HG02938 (cell line): Measurements from ENCODE around the gene CBX4.

Source experiments
- ATAC-seq: cut with Tn5 transposase; IDR thresholded peaks from one replicate; pipeline ENCODE4 v1.9.1; 2021; ENCODE audit warnings: mild to moderate bottlenecking, moderate library complexity; ENCODE audit not compliant: unreplicated experiment

Gene CBX4

DNA sequence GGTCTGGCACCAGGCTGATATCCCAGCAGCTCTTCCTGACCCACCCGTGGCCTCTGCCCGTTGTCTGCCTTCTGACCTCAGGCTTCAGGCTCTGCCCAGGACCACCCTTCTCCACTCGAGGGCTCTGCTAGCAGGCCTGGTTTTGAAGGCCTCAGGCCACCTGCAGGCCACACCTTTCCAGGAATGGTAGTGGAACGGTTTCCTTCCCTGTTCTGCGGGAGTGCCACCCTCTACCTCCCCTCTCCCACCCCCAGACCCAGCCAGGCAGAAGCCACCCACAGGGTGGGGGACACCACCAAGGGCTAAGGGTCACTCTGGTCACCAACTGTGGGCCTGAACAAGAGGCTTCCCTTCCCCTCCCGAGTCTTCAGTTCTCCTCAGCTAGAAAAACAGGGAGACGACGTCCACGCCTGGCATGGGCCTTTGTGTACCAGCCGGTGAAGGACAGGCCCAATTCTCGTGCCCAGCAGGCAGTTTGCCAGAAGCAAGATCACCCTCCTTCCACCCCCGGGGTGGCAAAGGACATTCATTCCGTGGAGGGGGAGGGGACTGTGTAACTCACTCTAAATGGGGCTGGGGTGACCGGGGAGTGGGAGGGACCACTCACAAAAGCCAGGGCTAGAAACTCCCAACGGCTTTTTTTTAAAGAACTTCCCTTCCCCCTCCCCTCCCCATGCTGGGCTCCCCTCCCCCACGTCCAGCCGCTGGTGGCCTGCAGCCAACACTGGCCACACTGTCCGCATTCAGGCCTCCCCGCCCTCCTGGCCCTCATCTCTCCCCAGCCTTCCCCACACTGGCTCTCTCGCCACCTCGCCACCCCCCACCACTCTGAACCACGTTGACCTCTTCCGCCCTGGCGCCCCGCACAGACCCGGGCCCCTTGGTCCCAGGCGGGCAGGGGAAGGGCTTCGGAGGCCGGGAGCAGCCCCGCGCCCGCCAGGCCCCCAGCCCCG is 7.7 kb downstream of the CBX4 start:
- no peak for ATAC-seq

DNA sequence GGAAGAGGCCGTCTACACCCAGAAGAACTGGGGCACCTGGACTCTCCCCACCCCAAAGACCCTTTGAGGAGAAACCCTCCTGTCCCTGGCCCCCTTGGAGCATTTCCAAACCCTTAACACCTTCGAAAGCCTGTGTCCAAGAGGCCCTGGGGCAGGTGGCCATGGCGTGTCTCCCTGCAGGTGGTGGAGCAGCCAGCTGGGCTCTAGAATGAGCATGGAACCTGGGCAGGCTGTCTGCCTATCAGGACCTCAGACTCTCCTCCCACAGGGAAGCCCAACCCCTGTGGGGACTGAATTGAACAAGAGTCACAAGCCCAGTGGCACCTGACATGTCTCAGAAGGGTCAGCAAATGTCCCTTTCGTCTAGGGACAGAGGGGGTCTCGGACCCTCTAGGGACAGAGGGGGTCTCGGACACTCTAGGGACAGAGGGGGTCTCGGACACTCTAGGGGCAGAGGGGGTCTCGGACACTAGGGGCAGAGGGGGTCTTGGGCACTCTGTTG is 8.4 kb downstream of the CBX4 start:
- no peak for ATAC-seq

DNA sequence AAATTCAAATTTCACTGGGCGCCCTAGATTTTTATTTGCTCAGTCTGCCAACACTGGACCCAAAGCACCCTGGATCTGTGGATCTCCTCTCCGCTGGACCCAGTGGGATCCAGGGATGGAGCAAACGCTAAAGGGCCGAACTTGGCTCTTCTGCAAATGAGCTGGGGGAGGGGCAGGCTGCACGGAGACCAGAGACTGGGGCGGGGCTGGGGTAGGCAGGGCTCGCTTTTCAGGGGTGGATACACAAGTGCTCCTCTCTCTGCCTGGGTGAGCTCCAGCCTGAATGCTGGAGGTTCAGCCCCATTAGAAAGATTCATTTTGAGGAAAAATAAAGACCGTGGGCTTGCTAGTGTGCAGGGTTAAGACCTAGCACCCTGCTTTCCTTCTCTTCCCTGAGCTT is 8.9 kb downstream of the CBX4 start:
- ATAC-seq: no peak

DNA sequence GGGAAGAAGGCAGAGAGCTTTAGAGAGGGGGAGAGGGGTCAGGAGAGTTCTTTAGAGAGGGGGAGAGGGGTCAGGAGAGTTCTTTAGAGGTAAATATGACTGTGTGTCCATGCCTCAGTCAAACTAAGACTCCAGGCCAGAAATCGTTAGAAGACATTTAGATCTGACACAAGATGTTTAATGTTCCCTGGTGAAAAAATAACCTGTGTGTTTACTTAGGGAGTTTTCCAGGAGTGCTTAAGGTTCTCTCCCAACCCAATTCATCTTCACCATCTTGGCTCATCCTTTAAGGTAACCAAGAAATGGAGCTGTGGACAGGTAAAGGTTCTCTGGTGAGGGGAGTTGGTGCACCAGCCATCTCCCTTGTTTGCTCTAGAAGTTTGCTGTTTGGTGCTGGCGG is 9.8 kb downstream of the CBX4 start:
- ATAC-seq: no peak

DNA sequence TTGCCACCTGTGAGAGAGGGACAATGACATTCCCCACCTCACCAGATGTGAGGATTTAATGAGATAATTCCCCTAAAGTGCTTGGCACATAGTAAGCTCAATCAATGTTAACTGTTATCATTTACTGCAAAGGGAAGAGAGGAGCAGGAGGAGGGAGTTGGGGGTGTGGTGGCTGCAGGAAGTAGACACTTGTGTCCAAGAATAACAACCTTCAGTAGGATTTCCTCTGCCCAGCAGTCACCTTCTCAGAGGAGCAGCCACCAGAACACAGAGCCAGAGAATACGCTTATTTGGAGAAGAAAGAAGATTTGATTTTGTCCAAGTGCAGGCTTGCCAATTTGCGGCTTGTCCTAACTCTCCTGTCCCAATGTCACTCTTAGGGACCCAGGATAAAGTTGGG is 10.2 kb downstream of the CBX4 start:
- ATAC-seq: no peak

DNA sequence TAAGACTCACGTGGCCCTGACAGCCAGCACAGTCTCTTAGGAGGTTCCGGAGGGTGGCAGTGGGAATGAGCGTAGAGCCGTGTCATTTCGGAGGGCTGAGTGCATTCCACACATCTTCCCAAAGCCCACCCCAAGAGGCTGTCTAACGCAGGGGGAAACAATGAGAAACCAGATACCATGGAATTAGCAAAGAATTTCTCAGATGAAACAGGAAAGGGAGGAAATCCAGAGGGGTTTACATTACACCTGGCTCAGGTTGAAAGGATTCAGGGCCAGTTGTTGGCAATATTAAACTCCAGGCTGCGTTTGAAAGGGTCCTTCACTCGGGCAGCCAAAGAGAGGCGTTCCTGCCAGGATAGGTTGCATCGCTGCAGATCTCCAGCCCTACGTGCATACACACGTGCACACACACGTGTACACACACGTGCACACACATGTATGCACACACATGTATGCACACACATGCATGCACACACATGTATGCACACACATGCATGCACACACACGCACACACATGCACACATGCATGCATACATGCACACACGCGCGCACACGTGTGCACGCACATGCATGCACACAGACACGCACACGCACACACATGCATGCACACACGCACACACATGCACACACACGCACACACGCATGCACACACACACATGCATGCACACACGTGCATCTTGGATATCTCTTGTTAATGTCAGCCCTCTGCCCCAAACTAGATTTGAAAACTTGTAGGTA is 12.2 kb downstream of the CBX4 start:
- ATAC-seq: no peak

DNA sequence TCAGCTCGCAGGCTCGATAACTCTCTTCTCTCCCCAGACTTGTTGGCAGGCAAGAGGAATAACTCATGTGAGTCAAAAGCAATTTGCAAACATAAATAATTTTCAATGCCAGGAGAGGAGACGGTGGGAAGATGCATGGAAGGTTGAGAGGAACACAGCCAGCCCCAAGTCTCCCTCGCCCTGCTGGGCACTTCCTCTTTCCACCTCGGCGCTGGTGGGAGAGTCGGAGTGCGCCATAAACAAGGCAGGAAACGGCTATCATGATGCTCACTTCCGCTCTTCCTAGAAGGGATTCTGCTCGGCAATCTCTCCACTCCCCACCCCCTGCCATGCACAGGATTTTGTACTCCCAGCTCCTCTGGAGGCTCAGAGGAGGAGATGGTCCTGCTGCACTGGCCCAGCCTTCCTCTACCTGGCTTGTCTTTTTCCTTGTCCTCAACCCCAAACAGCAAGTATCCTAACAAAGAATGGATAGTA is 13.0 kb downstream of the CBX4 start:
- ATAC-seq: no peak

DNA sequence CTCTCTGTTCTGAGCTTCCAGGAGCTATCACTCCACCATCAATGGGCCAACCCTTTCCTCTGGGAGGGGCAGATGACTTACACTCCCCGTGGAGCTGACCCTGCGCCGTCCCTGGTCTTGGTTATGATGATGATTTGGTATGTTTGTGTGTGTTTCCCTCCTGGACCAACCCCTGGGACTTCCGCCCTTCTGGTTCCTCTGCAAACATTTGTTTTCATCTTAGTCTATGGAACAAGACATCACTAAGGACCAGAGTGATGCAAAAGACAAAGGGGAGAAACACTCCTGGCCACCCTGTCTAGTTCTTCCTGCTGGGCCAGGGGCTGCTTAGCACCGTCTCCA is 13.7 kb downstream of the CBX4 start:
- no peak for ATAC-seq

DNA sequence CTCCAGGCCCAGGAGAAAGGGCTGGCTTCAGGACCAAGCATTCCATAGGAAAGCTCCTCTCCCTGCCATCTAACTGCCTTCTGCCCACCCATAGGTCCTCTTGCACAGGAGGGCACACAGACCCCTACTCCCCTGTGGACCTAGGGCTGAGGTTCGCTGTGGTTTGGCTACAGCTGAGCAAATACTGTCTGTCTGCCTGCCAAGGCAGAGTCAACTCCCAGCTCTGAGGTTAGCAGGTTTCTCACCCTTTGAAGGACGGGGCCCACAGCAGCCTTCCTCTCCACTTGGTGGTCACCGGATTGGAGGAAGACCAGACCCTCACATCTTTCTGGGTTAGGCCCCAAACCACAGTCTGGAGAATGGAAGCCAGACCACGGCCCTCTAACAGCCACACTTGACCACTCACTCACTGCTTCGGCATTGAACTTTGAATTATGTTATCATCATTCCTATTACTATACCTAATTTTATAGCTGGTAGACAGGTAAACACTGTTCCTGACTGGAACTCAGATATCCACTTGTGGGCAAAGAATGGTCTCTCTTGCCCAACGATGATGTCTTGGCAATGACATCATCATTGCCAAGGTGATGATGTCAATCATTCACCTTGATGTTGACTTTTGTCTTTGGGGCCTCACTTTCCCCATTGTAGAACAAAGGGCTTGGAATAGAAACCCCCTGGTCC is 14.2 kb downstream of the CBX4 start:
- no peak for ATAC-seq

DNA sequence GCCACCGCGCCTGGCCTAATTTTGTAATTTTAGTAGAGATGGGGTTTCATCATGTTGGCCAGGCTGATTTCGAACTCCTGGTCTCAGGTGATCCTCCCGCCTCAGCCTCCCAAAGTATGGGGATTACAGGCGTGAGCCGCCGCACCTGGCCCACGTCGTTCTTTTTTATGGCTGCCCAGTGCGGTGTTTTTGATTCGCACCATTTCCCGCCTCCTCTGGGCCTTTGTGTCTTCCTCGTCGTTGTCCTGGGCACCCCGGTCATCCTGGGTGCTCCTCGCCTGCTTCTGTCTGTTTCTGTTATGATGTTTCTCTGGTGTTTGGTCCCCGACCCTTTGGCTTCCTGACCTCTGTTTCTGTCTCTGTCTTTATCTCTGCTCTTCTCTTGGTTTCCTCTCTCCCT is 15.0 kb downstream of the CBX4 start:
- no peak for ATAC-seq

DNA sequence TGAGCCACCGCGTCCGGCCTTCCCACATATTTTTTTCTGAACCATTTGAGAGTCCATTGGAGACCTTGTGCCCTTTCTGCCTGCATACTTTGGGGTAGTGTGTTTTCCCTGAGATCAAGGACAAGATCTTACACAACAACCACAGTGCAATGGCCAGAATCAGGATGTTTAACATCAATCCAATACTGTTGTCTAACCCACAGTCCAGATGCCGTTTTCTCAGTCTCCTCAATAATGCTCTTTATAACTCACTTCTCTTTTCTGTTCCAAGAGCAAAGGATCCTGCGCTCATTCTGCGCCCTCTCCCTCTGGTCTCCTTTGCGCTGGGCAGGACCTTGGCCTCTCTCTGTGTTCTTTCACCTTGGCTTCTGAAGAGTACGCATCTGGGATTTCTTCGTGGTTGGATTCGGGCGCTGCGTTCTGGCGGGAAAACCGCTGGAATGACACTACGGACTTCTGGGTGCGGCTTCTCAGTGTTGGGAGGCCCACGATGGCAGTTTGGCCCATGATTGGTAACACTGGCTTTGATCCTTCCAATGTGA is 16.6 kb downstream of the CBX4 start:
- ATAC-seq: no peak

DNA sequence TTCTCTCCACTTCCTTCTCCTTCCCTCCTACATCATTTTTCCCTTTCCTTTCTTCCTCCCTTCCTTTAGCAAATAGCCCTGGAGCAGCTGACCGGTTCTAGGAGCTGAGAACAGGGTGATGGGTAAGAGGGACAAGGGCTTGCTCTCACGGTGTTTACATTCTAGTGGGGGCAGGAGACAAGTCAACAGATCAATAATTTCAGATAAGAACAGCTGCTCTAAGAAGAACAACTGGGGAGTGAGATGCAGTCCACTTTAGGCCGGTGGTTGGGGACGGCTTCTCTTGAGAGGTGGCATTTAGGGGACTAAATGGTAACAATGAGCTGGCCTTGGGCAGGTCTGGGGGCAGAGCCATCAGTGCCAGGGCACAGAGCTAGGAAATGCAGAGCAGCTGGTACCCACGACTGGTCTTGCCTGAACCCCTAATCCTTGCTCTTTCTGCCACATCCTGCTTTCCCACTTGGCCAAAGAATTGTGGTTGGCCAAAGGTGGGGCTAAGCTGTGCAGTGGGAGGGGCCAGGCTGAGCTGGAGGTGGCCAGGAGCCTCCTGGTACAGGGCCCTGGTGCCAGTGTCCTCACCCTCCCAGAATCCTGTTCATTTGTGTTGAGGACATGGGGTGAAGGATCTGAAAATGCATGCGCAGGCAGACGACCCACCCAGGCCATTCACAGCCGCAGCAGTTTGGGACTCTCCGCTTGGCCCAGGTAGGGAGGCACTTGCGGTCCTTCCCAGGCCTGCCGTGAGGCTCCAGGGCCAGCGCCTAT is 17.7 kb downstream of the CBX4 start:
- no peak for ATAC-seq

DNA sequence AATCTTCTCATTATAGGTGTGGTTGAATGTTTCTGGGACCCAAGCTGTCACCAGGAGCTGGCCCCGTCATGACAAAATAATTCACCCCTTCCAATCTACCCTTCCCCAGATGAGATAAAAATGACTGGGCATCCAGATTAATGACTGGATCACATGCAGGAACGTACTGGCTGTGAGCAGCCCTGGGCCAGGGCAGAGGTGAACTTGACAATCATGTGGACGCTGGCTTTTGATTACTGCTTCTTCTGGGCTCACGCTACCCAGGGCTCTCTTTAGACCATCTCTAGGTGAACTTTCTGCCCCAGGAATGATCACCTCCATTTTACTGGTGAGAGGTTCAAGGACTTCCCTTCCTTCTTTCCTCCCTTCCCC is 18.3 kb downstream of the CBX4 start:
- no peak for ATAC-seq

DNA sequence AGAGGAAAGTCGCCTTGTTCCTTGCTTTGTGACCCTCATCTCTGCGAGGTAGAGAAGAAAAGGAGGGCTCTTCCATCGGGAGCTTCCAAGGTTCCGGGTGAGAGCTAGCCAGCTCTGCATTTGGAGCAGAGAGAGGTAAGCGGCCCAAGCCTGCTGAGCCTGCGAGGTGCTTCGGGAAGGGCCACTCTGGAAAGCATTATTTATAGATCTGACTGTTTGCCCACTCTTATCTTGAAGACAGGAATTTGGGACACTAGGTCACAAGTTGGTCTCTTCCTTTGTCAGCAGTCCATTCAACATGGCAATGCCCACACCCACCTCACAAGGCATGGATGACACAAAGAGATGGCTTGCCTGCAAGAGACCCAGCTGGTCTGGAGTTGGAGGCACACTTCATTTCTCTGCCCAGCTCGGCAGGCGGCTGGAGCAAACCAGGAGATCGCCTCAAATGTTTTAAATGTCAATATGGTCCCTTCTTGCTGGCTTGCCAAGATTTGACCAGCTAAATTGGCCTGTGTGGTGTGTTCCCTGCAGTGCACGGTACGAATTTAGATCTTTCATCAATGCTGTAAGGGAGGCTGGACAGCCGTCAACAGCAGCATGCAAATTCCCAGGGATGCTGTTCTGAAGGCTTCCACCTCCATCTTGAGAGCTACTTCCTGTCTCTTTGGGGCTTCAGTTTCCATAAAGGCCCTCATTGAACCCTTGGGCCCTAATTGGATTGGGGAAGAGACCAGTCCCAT is 19.5 kb downstream of the CBX4 start:
- no peak for ATAC-seq

DNA sequence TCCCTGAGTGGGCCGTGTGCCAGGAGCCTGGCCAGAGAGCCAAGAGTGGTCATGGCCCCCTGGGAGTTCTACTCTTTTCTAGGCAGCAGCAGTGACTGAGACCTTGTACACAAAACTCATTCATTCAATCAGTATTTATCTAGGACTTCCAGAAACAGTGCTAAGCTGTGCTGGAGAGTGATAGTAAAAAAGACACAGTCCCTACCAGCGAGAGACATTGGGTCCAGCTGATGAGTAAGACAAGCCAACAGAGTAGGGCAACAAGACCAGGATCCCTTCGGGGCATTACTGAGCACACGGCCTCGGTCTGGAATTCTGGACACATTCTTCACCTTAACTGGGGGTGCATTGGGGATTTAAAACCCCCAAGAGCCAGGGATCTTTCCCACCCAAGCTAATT is 20.2 kb downstream of the CBX4 start:
- ATAC-seq: no peak

DNA sequence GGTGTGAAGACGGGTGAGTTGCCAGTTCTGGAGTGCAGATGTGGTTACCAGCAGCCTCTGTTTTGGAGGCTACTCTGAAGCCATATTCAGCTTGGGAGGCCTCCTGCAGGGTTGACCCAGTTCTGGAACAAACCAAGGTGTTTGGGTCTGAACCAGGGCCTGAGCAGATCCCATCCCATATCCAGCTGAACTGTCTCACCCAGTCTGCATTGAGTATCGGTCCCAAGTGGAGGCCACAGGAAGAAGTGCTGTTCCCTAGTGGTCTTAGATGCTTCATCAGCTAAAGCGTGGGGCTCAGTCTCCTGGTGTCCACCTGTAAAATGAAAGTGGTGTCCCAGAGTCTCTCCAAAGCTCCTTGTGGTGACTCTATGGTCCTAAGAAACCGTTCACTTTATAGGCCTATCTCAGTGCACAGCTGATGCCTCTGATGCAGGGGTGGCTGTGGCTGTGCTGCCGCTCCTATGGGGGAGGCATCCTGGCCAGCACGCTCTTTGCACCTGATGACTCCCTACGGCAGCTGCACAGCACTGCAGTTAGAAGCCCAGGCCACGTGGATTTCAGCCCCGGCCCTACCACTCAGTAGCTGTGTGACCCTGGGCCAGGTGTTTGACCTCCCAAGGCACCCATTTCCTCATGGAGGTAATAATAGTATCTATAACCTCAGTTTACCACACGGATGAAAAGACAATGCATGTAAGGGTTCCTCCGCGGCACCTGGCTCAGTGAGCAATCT is 21.0 kb downstream of the CBX4 start:
- no peak for ATAC-seq

DNA sequence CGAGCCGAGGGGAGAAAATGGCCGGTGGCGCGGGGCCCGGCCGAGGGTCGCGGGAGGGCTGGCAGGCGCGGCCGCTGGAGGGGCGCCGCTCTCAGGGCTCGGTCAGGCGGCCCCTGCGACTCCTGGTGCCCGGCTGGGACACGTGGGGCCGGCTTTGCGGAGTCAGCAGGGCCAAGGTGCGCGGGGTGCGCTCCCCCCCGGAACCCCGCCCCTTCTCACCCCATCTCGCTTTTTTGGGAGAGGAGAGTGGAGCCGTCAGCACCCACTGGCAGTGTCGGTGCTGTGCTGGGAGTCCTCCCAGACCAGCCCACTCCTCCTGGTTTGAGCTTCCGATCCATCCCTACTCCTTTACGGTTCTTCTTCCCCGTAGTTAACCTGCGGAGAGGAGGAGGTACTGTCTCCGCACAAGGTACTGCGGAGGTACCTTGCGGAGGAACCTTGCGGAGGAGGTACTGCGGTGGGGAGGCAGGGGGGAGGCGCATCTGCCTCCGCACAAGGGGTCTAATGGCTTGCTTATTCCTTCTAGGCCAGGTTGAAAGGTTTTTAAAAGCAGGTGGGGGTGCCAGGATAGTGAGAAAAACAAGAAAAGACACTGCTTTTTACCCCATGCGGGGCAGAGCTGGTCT is 23.3 kb downstream of the CBX4 start:
- no peak for ATAC-seq

DNA sequence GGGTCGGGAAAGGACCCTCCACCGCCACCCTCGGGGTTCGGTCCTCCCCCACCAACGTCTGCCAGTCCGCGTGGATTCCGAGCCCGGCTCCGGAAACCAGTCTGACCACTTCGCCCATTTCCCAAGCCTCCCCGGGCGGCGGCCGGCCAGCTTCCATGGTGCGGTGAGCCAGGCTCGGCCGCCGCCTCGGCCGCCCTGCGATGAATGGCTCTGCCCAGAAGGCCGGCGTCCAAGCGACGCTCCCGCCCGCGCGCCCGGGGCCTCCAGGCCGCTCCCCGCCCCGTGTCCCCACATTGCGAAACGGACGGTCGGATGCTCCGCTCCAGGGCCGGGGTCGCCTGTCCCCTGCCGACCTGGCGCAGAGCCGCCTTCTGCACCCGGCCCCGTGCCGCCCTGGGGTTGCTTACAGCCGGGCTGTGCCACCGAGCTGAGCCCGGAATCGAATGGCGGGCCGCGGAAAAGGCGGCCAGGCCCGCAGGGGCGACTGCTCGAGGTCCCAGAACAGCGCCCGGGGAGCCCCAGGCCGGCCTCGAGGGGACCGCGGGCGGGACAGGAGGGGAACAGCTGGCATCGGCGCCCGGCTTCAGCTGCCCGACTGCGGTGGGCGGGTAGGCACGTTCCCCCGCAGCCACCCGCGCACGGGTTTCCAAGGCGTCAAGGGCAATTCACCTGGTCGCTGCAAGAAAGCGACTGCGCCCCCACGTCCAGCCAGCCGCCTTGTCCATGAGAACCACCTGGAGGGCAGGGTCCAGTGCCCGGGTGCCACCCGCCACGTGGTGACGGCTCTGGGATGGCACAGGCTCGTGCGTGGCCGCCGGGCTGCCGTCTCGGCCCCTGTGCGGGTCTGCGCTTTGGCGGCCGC is 24.0 kb downstream of the CBX4 start:
- no peak for ATAC-seq
